Activated CD8-positive, alpha-beta T cell treated with anti-CD3 and anti-CD28 coated beads, Interleukin-2, amount 10 ng/mL, durations not matched to agents 7 days and 5 days (primary cell): ENCODE measurements around the gene TGM5. TPM values are rescaled to one million over a fixed set of nuclear protein-coding genes. Genes with fewer than 3 reads are reported as not detected.
"Not testable (repeated sequence)": the region's sequence is repeated elsewhere in the genome, so short reads cannot be mapped to it uniquely, and the experiment has no call there.

Source experiments
- ATAC-seq: fragments of 150-1000 bp; cut with Tn5 transposase; one replicate; pipeline ENCODE4 v1.10.0; 2021; ENCODE audit warnings: moderate library complexity
- CTCF ChIA-PET: fragments of 350-600 bp; sonication (Branson Sonifier 250); formaldehyde crosslinking; loops from one replicate; lab custom pipeline; 2021; ENCODE audit warnings: antibody characterized with exemption; lab: Charles Lee
- POLR2A ChIA-PET: fragments of 350-600 bp; sonication (Branson Sonifier 250); formaldehyde crosslinking; loops from one replicate; lab custom pipeline; 2021; ENCODE audit warnings: antibody characterized with exemption; lab: Charles Lee
- DNase-seq: peaks from one replicate; pipeline ENCODE4 v3.0.0-alpha.2; 2020
- H3K27ac Mint-ChIP-seq: one replicate; pipeline ENCODE4 v1.8.0; 2021; ENCODE audit warnings: mild to moderate bottlenecking, mixed read lengths
- H3K27me3 Mint-ChIP-seq: one replicate; pipeline ENCODE4 v1.8.0; 2021; ENCODE audit warnings: low read depth, mixed read lengths
- H3K36me3 Mint-ChIP-seq: one replicate; pipeline ENCODE4 v1.8.0; 2021; ENCODE audit warnings: low read depth, mixed read lengths
- H3K4me1 Mint-ChIP-seq: one replicate; pipeline ENCODE4 v1.8.0; 2021; ENCODE audit warnings: low read depth, mixed read lengths
- H3K4me3 Mint-ChIP-seq: one replicate; pipeline ENCODE4 v1.8.0; 2021; ENCODE audit warnings: mild to moderate bottlenecking, mixed read lengths
- H3K9me3 Mint-ChIP-seq: one replicate; pipeline ENCODE4 v1.8.0; 2022; ENCODE audit warnings: mixed read lengths; ENCODE audit not compliant: insufficient read depth
- total RNA-seq, 2 experiments: library from RNA; stranded (reverse); gene quantifications; one replicate each; pipeline ENCODE4 v1.2.3, GENCODE V29; 2021

The TGM5 gene
- total RNA-seq, 2 experiments from 2014 or later = 0.31 to 0.37 TPM

- H3K9me3 Mint-ChIP-seq = no peaks in the 10 kb centered on the region
- no peaks in the 10 kb centered on the region for H3K36me3 Mint-ChIP-seq
- H3K4me1 Mint-ChIP-seq = peaks cover 6% of the 10 kb centered on the region
- ChIA-PET CTCF (interaction anchor here (0.9 to 13.2 kb wide), 24 partner anchors 10 to 336 kb away, joined by 3 to 274 read pairs (median 12); partner anchors contain the start of genes TGM5, TUBGCP4 and ZSCAN29), POLR2A (interaction anchor here (1.0 to 1.6 kb wide), 2 partner anchors 43 to 59 kb away, joined by 3 to 13 read pairs; no protein-coding TSS in a partner anchor)
- H3K4me3 Mint-ChIP-seq = no peak overlapping the region
- no peak overlapping the region for H3K27ac Mint-ChIP-seq
- H3K27me3 Mint-ChIP-seq = peaks cover 15% of the 10 kb centered on the region
- ATAC-seq (no peak), DNase-seq (no peak)
Measured at GRCh38 chr15:43226436-43227305, 40.1 kb downstream of the TGM5 start.

GRCh38 chr15:43225950-43226255, 40.8 kb downstream of the TGM5 start:
- H3K27me3 Mint-ChIP-seq = peaks cover 19% of the 10 kb centered on the region
- H3K4me1 Mint-ChIP-seq, H3K36me3 Mint-ChIP-seq, DNase-seq, ATAC-seq, H3K9me3 Mint-ChIP-seq, H3K27ac Mint-ChIP-seq, H3K4me3 Mint-ChIP-seq: not testable (repeated sequence)
- ChIA-PET CTCF (interaction anchor here (0.6 to 13.2 kb wide), 39 partner anchors 10 to 433 kb away, joined by 3 to 274 read pairs (median 6); partner anchors contain the start of genes CCNDBP1, LCMT2, TGM5 and TUBGCP4), POLR2A (interaction anchor here (0.6 to 1.6 kb wide), 3 partner anchors 22 to 60 kb away, joined by 3 to 13 read pairs (median 3); no protein-coding TSS in a partner anchor)

GRCh38 chr15:43225201-43225949, 41.4 kb downstream of the TGM5 start:
- ATAC-seq = peak; percentile 99

GRCh38 chr15:43221422-43221821, 45.3 kb downstream of the TGM5 start:
- H3K27ac Mint-ChIP-seq = no peak overlapping the region
- DNase-seq = no peak
- H3K4me3 Mint-ChIP-seq = no peak overlapping the region
- POLR2A ChIA-PET = no interaction called here
- H3K4me1 Mint-ChIP-seq = peaks cover 6% of the 10 kb centered on the region
- no peaks in the 10 kb centered on the region for H3K9me3 Mint-ChIP-seq
- CTCF ChIA-PET = interaction anchor here (6.5 to 13.2 kb wide), 2 partner anchors 47 to 63 kb away, joined by 155 to 274 read pairs; partner anchors contain the start of gene TGM5
- no peaks in the 10 kb centered on the region for H3K36me3 Mint-ChIP-seq
- peaks cover 20% of the 10 kb centered on the region for H3K27me3 Mint-ChIP-seq
- no peak for ATAC-seq

More at GRCh38 chr15:43225201-43225949, 41.4 kb downstream of the TGM5 start:
- Mint-ChIP-seq H3K27me3 (peaks cover 20% of the 10 kb centered on the region), H3K27ac (no peak overlapping the region), H3K36me3 (no peaks in the 10 kb centered on the region), H3K4me1 (peaks cover 6% of the 10 kb centered on the region), H3K4me3 (no peak overlapping the region), H3K9me3 (no peaks in the 10 kb centered on the region)
- POLR2A ChIA-PET = interaction anchor here (0.6 to 1.6 kb wide), 3 partner anchors 21 to 61 kb away, joined by 3 to 13 read pairs (median 3); no protein-coding TSS in a partner anchor
- DNase-seq = peak; percentile 78
- CTCF ChIA-PET = interaction anchor here (0.6 to 13.2 kb wide), 45 partner anchors 11 to 579 kb away, joined by 3 to 274 read pairs (median 5); partner anchors contain the start of genes CCNDBP1, LCMT2, TGM5 and TUBGCP4

DNA sequence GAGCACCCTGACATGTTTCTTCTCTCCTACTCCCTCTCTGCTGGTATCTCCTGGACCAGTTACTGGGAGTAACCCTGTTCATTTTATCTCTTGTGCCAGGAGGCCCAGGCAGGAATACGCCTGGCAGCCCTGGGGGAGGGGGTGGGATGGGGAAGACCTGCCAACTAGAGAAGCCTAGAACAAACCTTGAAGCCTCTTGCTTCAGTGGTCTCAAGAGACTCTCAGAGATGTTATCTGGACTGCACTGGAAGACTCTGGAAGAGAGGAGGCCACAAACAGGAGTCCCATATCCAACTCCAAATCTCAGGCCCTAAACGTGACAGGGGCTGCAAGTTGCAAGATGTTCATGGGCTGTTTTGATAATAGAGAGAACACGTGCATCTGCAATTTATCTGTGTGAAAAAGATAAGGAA, 45.7 kb downstream of the TGM5 start, which contains the start of gene EPB42:
EPB42 (minus strand) TSS at position 28 of the 413 bp plus-strand sequence. CDS start 193 bp downstream, outside the sequence.
- Mint-ChIP-seq H3K27me3 (peaks cover 20% of the 10 kb centered on the region), H3K36me3 (no peaks in the 10 kb centered on the region), H3K27ac (no peak within 1 kb of the TSS), H3K4me3 (no peak within 1 kb of the TSS), H3K4me1 (peaks cover 5% of the 10 kb centered on the region), H3K9me3 (no peaks in the 10 kb centered on the region)
- ATAC-seq (no peak), DNase-seq (no peak)
- ChIA-PET POLR2A (no interaction called here), CTCF (interaction anchor here (6.5 to 13.2 kb wide), 2 partner anchors 48 to 63 kb away, joined by 155 to 274 read pairs; partner anchors contain the start of gene TGM5)

- ChIA-PET POLR2A (no interaction called here), CTCF (interaction anchor here (0.9 to 3.1 kb wide), 3 partner anchors 12 to 65 kb away, joined by 3 to 11 read pairs (median 3); no protein-coding TSS in a partner anchor)
- DNase-seq (no peak), ATAC-seq (no peak)
- Mint-ChIP-seq H3K4me1 (no peaks in the 10 kb centered on the region), H3K27ac (no peak overlapping the region), H3K27me3 (peaks cover 20% of the 10 kb centered on the region), H3K9me3 (no peaks in the 10 kb centered on the region), H3K36me3 (no peaks in the 10 kb centered on the region), H3K4me3 (no peak overlapping the region)
Measured at GRCh38 chr15:43219929-43220928, 46.5 kb downstream of the TGM5 start.

- no peak overlapping the region for H3K27ac Mint-ChIP-seq
- no peaks in the 10 kb centered on the region for H3K36me3 Mint-ChIP-seq
- ChIA-PET POLR2A (no interaction called here), CTCF (interaction anchor here (0.9 to 3.1 kb wide), 4 partner anchors 13 to 66 kb away, joined by 3 to 11 read pairs (median 4); no protein-coding TSS in a partner anchor)
- H3K4me1 Mint-ChIP-seq = no peaks in the 10 kb centered on the region
- H3K9me3 Mint-ChIP-seq = no peaks in the 10 kb centered on the region
- no peak overlapping the region for H3K4me3 Mint-ChIP-seq
- peaks cover 20% of the 10 kb centered on the region for H3K27me3 Mint-ChIP-seq
- DNase-seq = no peak
- no peak for ATAC-seq
Measured at GRCh38 chr15:43218908-43219706, 47.6 kb downstream of the TGM5 start.

DNA sequence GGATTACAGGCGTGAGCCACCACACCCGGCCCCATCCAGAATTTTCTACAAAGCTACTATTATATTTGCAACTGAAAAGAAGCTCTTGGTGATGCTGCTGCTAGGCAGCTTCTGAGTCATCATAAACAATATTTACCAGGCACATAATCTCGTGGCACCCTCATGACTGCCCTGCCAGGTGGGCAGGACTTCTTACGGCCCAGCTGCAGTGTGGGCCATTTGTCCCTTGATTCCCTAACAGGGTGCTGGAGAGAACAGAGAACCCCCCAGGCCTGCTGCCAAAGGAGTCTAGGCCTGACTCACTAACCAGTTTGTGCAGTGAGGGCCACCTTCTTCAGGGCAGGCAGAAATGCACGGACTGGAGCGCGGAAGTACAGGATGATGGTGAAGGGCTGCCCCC, 50.8 kb downstream of the TGM5 start:
- Mint-ChIP-seq H3K27ac (no peak overlapping the region), H3K36me3 (no peaks in the 10 kb centered on the region), H3K4me1 (no peaks in the 10 kb centered on the region), H3K27me3 (peaks cover 8% of the 10 kb centered on the region), H3K4me3 (no peak overlapping the region), H3K9me3 (no peaks in the 10 kb centered on the region)
- ChIA-PET CTCF (interaction anchor here (1.0 to 7.3 kb wide), 4 partner anchors 9 to 70 kb away, joined by 3 to 45 read pairs (median 11); no protein-coding TSS in a partner anchor), POLR2A (no interaction called here)
- ATAC-seq (no peak), DNase-seq (no peak)

DNA sequence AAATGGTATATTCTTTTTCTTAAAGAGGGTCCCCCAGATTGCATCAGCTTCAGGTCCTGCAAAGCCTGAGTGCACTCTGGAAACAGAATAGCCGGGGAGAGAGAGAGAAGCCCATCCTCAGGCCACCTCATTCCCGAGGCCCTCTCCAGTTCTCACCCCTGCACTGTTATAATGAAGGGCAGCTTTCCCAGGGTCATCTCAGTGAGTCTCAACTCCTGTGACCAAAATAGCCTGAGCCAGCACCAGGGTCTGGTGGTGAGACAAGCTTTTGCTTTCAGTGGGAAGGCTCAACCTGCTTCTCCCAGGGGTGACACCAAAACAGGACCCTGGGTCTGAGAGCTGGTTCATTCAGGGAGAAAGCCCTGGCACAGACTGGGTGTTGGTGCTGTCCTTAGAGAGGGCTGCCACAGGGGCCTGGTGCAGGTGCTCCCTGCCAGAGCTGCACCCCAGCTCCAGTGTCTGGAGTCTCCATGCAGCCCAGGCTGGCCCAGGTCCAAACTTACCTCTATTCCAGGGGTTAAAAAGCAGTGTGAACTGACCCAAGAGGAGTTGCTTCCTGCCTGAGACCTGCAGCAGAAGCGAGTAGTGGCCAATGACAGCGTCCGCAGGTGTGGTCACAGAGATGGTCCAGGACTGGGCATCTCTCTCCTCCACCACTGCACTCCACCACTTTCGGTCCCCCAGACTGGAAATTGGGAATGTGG, 52.0 kb downstream of the TGM5 start:
- H3K27ac Mint-ChIP-seq = no peak overlapping the region
- ATAC-seq = no peak
- ChIA-PET CTCF (interaction anchor here (2.4 to 7.3 kb wide), 3 partner anchors 10 to 71 kb away, joined by 10 to 45 read pairs (median 12); no protein-coding TSS in a partner anchor), POLR2A (no interaction called here)
- H3K4me3 Mint-ChIP-seq = no peak overlapping the region
- H3K9me3 Mint-ChIP-seq = no peaks in the 10 kb centered on the region
- no peak for DNase-seq
- H3K27me3 Mint-ChIP-seq = peaks cover 4% of the 10 kb centered on the region
- no peaks in the 10 kb centered on the region for H3K4me1 Mint-ChIP-seq
- no peaks in the 10 kb centered on the region for H3K36me3 Mint-ChIP-seq
